Measurements from ENCODE around the gene C22orf39. TPM values are rescaled to one million over a fixed set of nuclear protein-coding genes. Genes with fewer than 3 reads are reported as not detected.

C22orf39 gene
- total RNA-seq, 4 donors from 2014 or later, result 157 to 182 (median 178) TPM

DNA sequence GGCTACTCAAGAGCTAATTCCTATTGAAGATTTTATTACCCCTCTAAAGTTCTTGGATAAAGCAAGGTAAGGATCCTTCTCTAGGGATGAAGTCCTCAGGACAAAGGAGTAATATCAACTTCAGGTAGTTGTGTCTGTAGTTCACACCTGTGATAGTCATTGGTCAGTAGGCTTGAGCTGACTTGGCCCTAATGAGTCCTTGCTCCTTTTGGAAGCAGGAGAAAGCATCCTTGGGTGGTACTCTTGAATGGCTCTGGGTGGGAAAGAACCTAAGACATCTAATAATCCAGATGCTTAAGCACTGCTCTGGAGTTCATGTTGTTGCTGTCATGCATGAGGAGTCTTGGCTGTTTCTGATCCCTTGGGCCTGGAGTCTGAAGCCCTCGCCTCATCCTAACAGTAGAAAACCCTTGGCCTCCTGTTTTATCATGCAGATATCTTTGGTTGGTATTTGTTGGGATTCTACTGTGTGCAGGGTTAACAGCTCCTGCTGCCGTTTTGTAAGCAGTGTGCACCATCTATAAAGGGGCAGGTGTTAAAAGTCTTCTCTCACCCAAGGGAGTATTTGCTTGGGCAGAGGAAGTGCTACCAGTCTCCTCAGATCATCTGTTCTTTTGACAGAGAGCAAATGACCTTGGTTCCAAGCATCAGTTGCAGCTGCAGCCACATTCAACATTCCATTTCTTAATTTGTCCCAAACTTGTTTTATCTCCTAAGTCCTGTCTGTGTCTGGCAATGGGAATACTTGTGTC lies 12.5 kb downstream of the C22orf39 start:
- Histone ChIP-seq H3K27ac (peak overlapping the region; percentile 91 to 100 (median 100)), H3K27me3 (no peaks in the 10 kb centered on the region), H3K9me3 (no peaks in the 10 kb centered on the region), H3K36me3 (peaks cover 0 to 26% of the 10 kb centered on the region in 2 donors), H3K4me3 (no peak overlapping the region), H3K4me1 (peaks cover 37% of the 10 kb centered on the region in 2 donors)
- TF ChIP-seq CTCF (IDR thresholded peaks at IDR 0.05 in 4 of 5, conservative IDR thresholded peaks at IDR 0.05 in 1 of 5), result no peak
- no peak for TF ChIP-seq POLR2A (IDR thresholded peaks at IDR 0.05)
- DNase-seq, result no peak
- in situ Hi-C loops (cut with MboI; ENCODE audit: low sequenced_read_pairs in 4 of 4) (no loop called here), intact Hi-C loops (cut with DNase I; ENCODE audit: low total_unique reads) (loop anchor here (5.0 kb wide), 2 partner anchors 258 to 313 kb away; partner anchors contain the start of genes DGCR2 and SLC25A1)
- ATAC-seq, result no peak

DNA sequence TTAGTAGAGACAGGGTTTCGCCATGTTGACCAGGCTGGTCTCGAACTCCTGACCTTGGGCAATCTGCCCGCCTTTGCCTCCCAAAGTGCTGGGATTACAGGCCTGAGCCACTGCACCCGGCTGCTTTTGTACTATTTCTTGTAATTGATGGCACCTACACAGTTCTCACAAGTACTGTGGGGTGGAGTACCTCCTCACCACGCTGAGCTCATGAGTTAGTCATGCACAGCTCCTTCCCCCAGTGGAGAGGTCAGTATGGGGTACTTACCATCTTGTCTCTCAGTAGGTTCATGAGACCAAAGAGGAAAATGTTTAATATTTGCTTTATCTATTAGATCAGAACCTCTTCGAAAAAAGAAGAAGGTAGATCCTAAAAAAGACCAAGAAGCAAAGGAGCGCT lies 13.1 kb downstream of the C22orf39 start:
- ATAC-seq (no peak), DNase-seq (no peak)
- no peaks in the 10 kb centered on the region for H3K9me3 ChIP-seq
- intact Hi-C loops (cut with DNase I; ENCODE audit: low total_unique reads), result loop anchor here (5.0 kb wide), 2 partner anchors 257 to 312 kb away; partner anchors contain the start of genes DGCR2 and SLC25A1
- H3K36me3 ChIP-seq, result peaks cover 0 to 26% of the 10 kb centered on the region in 2 donors
- peaks cover 37% of the 10 kb centered on the region in 2 donors for H3K4me1 ChIP-seq
- in situ Hi-C loops (cut with MboI; ENCODE audit: low sequenced_read_pairs in 4 of 4), result no loop called here
- H3K27me3 ChIP-seq, result no peaks in the 10 kb centered on the region
- peak overlapping the region; percentile 91 to 100 (median 100) for H3K27ac ChIP-seq
- no peak for TF ChIP-seq POLR2A (IDR thresholded peaks at IDR 0.05)
- TF ChIP-seq CTCF (IDR thresholded peaks at IDR 0.05 in 4 of 5, conservative IDR thresholded peaks at IDR 0.05 in 1 of 5), result no peak
- H3K4me3 ChIP-seq, result no peak overlapping the region

DNA sequence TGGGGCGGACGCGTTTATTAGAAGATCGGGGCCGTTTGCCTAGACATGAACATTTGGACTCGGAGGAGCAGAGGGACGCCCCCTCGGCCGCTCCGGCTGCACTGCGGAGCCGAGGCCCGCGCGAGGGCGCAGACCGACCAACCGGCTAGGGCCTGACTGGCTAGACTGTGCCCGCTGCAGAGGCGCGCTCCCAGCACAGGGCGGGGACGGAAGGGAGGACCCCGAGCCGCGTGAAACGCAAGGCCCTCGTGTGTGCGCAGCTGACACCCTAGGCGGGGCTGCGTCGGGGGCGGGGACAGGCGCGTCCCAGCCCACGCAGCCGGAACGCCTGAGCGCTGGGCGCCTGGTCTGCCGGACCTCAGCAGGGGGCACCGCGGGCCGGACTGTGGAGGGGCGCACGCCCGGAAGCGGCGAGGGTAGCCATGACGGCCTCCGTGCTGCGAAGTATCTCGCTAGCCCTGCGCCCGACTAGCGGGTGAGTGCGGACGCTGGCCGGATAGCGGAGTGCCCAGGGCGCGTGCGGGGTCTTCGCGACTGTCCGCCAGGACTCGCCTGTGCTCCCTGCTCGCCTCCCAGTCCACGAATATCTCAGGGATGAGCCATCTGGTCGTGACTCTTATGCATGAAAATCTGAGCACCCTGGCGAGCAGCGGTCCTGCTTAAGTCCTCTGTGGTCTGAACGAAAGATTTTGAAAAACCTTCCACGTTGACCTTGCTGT lies 15.2 kb downstream of the C22orf39 start, which contains the start of gene MRPL40:
MRPL40 (plus strand) TSS at position 413 of the 719 bp plus-strand sequence; CDS start at position 423, 10 bp downstream.
- Histone ChIP-seq H3K27ac (peak within 1 kb of the TSS; percentile 91 to 100 (median 100)), H3K4me1 (peaks cover 31 to 37% of the 10 kb centered on the region in 2 donors), H3K36me3 (peaks cover 0 to 26% of the 10 kb centered on the region in 2 donors), H3K27me3 (no peaks in the 10 kb centered on the region), H3K9me3 (no peaks in the 10 kb centered on the region), H3K4me3 (peak within 1 kb of the TSS; percentile 75 to 96 (median 88))
- intact Hi-C loops (cut with DNase I; ENCODE audit: low total_unique reads) (loop anchor here (1.0 to 5.0 kb wide), 6 partner anchors 15 to 310 kb away; partner anchors contain the start of genes C22orf39, CDC45, DGCR2 and SLC25A1), in situ Hi-C loops (cut with MboI; ENCODE audit: low sequenced_read_pairs in 4 of 4) (no loop called here)
- ATAC-seq (peak; percentile 77 to 79), DNase-seq (peak; percentile 93)
- peak in 1 of 5 experiments; percentile 21 for TF ChIP-seq CTCF (IDR thresholded peaks at IDR 0.05 in 4 of 5, conservative IDR thresholded peaks at IDR 0.05 in 1 of 5)
- TF ChIP-seq POLR2A (IDR thresholded peaks at IDR 0.05), result peak; percentile 91 to 95

DNA sequence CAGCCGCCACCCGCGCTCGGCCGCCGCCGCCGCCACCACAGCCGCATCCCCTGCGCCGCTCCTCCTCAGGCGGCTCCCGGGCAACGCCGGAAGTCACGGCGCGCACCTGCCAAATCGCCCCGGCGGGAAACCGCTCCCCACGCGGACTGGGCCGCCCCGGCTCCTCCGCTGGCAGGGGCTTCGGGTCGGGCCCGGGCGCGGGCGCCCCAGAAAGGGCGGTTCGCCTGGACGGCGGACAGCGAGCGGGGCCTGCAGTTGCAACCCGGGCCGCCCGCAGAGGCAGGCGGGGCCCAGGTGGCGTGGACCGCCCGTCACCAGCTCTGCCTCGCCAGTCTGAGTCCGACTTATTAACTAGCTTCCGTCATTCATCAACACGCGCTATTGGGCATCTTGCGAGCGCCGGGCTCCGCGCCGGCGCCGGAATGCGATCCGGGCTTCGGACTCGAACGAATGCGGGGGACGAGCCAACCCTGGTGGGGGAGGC lies 15.8 kb downstream of the C22orf39 start, which contains the start of gene HIRA:
HIRA (minus strand) TSS at position 85 of the 484 bp plus-strand sequence. CDS start 257 bp downstream, outside the sequence.
- Histone ChIP-seq H3K27me3 (no peaks in the 10 kb centered on the region), H3K4me1 (peaks cover 32 to 39% of the 10 kb centered on the region in 2 donors), H3K27ac (peak within 1 kb of the TSS; percentile 91 to 100 (median 100)), H3K4me3 (peak within 1 kb of the TSS; percentile 75 to 96 (median 88)), H3K9me3 (no peaks in the 10 kb centered on the region), H3K36me3 (peaks cover 0 to 24% of the 10 kb centered on the region in 2 donors)
- ATAC-seq (peak; percentile 66 to 68), DNase-seq (peak; percentile 53 to 81)
- in situ Hi-C loops (cut with MboI; ENCODE audit: low sequenced_read_pairs in 4 of 4) (no loop called here), intact Hi-C loops (cut with DNase I; ENCODE audit: low total_unique reads) (loop anchor here (1.0 to 5.0 kb wide), 6 partner anchors 16 to 309 kb away; partner anchors contain the start of genes C22orf39, CDC45, DGCR2 and SLC25A1)
- TF ChIP-seq POLR2A (IDR thresholded peaks at IDR 0.05) (no peak), CTCF (IDR thresholded peaks at IDR 0.05 in 4 of 5, conservative IDR thresholded peaks at IDR 0.05 in 1 of 5) (no peak)
